ENCODE measurements around the gene SSBP4. TPM values are rescaled to one million over a fixed set of nuclear protein-coding genes. Genes with fewer than 3 reads are reported as not detected.

SSBP4 gene
- polyA plus RNA-seq, 1 of the 3 experiments (the other 2 are of a cell fraction): 24.9 TPM

DNA sequence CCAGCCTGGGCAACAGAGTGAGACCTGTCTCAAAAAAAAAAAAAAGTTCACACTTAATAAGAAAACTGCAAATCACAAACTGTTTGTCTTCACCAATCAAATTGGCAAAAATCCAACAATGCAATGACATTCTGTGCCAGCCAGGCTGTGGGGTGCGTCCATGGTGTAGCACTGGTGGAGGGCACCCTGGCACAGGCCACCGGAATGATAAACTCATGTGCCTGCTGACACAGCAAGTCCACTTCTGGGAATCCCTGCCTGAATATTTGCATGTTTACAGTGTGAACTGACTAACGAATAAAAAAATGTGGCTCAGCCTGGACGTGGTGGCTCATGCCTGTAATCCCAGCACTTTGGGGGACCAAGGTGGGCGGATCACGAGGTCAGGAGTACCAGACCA, 20.2 kb upstream of the SSBP4 start:
- DNase-seq: no peak
- CTCF ChIA-PET: interaction anchor here (0.6 to 3.9 kb wide), 5 partner anchors 11 to 50 kb away, joined by 3 to 25 read pairs (median 5); partner anchors contain the start of gene GDF15
- Histone ChIP-seq H3K9me2 (no peaks in the 10 kb centered on the region), H3K4me1 (ENCODE audit: control insufficient read depth in 1 of 2, insufficient read depth in 2 of 2, low read depth in 1 of 2, low read length in 1 of 2) (no peaks in the 10 kb centered on the region), H3K27me3 (ENCODE audit: insufficient read depth) (no peaks in the 10 kb centered on the region), H3K4me3 (ENCODE audit: low read depth in 2 of 2, low read length in 1 of 2) (no peak overlapping the region), H3K9me3 (no peaks in the 10 kb centered on the region), H3K4me2 (no peak overlapping the region), H3K79me2 (ENCODE audit: insufficient read depth) (no peaks in the 10 kb centered on the region), H4K20me1 (ENCODE audit: insufficient read depth) (no peaks in the 10 kb centered on the region), H2AFZ (ENCODE audit: low read depth) (no peak overlapping the region), H3F3A (replicated peaks; ENCODE audit: insufficient read depth) (peaks cover 3% of the 10 kb centered on the region), H3K27ac (ENCODE audit: low read depth in 2 of 2, low read length in 1 of 2) (no peak overlapping the region), H3K36me3 (replicated peaks in 1 of 2; ENCODE audit: control insufficient read depth in 1 of 2, insufficient read depth in 2 of 2, low read length in 1 of 2) (no peaks in the 10 kb centered on the region), H3K9ac (no peak overlapping the region)
- 69% methylated on average over 6 of the region's 6 CpGs for WGBS (ENCODE audit: low lambda C conversion rate)
- TF ChIP-seq, protein P1, sequence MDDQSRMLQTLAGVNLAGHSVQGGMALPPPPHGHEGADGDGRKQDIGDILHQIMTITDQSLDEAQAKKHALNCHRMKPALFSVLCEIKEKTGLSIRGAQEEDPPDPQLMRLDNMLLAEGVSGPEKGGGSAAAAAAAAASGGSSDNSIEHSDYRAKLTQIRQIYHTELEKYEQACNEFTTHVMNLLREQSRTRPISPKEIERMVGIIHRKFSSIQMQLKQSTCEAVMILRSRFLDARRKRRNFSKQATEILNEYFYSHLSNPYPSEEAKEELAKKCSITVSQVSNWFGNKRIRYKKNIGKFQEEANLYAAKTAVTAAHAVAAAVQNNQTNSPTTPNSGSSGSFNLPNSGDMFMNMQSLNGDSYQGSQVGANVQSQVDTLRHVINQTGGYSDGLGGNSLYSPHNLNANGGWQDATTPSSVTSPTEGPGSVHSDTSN (IDR thresholded peaks at IDR 0.05): no peak
- TF ChIP-seq TAF1 (IDR thresholded peaks at IDR 0.05; ENCODE audit: borderline replicate concordance, low read depth, low read length) (no peak), EP300 (IDR thresholded peaks at IDR 0.05; ENCODE audit: borderline replicate concordance in 1 of 2, low read depth in 1 of 2, low read length in 1 of 2) (no peak), RXRA (IDR thresholded peaks at IDR 0.05; ENCODE audit: borderline replicate concordance, low read depth) (no peak), JUND (IDR thresholded peaks at IDR 0.05) (no peak), ELF1 (IDR thresholded peaks at IDR 0.05) (no peak), USF1 (IDR thresholded peaks at IDR 0.05; ENCODE audit: borderline replicate concordance, low read depth) (no peak), EZH2phosphoT487 (IDR thresholded peaks at IDR 0.05; ENCODE audit: borderline replicate concordance, low read depth) (no peak), NRF1 (IDR thresholded peaks at IDR 0.05; ENCODE audit: low read depth, low read length) (no peak), FOXJ3 (CRISPR knock-in tag; IDR thresholded peaks at IDR 0.05) (no peak), REST (IDR thresholded peaks at IDR 0.05; ENCODE audit: low read depth, low read length) (no peak), GABPA (IDR thresholded peaks at IDR 0.05; ENCODE audit: low read depth) (no peak), MEF2A (IDR thresholded peaks at IDR 0.05; ENCODE audit: borderline replicate concordance, low read depth) (no peak), RAD21 (IDR thresholded peaks at IDR 0.05; ENCODE audit: low read length) (no peak), NFIC (IDR thresholded peaks at IDR 0.05; ENCODE audit: borderline replicate concordance) (no peak)
- TF ChIP-seq, protein P2, sequence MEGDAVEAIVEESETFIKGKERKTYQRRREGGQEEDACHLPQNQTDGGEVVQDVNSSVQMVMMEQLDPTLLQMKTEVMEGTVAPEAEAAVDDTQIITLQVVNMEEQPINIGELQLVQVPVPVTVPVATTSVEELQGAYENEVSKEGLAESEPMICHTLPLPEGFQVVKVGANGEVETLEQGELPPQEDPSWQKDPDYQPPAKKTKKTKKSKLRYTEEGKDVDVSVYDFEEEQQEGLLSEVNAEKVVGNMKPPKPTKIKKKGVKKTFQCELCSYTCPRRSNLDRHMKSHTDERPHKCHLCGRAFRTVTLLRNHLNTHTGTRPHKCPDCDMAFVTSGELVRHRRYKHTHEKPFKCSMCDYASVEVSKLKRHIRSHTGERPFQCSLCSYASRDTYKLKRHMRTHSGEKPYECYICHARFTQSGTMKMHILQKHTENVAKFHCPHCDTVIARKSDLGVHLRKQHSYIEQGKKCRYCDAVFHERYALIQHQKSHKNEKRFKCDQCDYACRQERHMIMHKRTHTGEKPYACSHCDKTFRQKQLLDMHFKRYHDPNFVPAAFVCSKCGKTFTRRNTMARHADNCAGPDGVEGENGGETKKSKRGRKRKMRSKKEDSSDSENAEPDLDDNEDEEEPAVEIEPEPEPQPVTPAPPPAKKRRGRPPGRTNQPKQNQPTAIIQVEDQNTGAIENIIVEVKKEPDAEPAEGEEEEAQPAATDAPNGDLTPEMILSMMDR (IDR thresholded peaks at IDR 0.05): no peak
- TF ChIP-seq, protein P3, sequence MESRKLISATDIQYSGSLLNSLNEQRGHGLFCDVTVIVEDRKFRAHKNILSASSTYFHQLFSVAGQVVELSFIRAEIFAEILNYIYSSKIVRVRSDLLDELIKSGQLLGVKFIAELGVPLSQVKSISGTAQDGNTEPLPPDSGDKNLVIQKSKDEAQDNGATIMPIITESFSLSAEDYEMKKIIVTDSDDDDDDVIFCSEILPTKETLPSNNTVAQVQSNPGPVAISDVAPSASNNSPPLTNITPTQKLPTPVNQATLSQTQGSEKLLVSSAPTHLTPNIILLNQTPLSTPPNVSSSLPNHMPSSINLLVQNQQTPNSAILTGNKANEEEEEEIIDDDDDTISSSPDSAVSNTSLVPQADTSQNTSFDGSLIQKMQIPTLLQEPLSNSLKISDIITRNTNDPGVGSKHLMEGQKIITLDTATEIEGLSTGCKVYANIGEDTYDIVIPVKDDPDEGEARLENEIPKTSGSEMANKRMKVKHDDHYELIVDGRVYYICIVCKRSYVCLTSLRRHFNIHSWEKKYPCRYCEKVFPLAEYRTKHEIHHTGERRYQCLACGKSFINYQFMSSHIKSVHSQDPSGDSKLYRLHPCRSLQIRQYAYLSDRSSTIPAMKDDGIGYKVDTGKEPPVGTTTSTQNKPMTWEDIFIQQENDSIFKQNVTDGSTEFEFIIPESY (IDR thresholded peaks at IDR 0.05; ENCODE audit: borderline replicate concordance, low read depth): no peak
- POLR2A ChIA-PET: no interaction called here
